ENCODE results near the gene TSPO. TPM values are rescaled to one million over a fixed set of nuclear protein-coding genes. Genes with fewer than 3 reads are reported as not detected.
"Not testable (repeated sequence)": the region's sequence is repeated elsewhere in the genome, so short reads cannot be mapped to it uniquely, and the experiment has no call there.

Gene TSPO
- polyA plus RNA-seq, 1 of the 3 experiments (the other 2 are of a cell fraction), result 156 TPM

DNA sequence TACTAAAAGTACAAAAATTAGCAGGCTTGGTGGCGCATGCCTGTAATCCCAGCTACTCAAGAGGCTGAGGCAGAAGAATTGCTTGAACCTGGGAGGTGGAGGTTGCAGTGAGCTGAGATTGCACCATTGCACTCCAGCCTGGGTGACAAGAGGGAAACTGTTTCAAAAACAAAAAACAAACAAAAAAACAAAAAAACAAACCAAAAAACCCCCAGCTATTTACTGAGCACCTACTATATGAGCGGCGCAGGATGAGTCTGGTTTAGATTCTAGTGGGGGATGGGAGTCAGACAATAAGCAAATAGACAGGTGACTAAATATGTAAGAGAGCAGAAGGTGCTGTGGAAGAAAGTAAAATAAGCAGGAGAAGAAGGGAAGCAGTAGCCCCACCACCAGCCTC, 46.4 kb upstream of the TSPO start:
- H3K36me3 ChIP-seq (replicated peaks in 1 of 2; ENCODE audit: control insufficient read depth in 1 of 2, insufficient read depth in 2 of 2, low read length in 1 of 2); H3F3A ChIP-seq (replicated peaks; ENCODE audit: insufficient read depth); H4K20me1 ChIP-seq (ENCODE audit: insufficient read depth); H3K4me2 ChIP-seq; H2AFZ ChIP-seq (ENCODE audit: low read depth); H3K79me2 ChIP-seq (ENCODE audit: insufficient read depth); H3K27ac ChIP-seq (ENCODE audit: low read depth in 2 of 2, low read length in 1 of 2); H3K9ac ChIP-seq; H3K9me3 ChIP-seq; DNase-seq; POLR2A ChIA-PET; H3K9me2 ChIP-seq; CTCF ChIA-PET; H3K4me1 ChIP-seq (ENCODE audit: control insufficient read depth in 1 of 2, insufficient read depth in 2 of 2, low read depth in 1 of 2, low read length in 1 of 2); H3K27me3 ChIP-seq (ENCODE audit: insufficient read depth); H3K4me3 ChIP-seq (ENCODE audit: low read depth in 2 of 2, low read length in 1 of 2): not testable (repeated sequence)
- WGBS (ENCODE audit: low lambda C conversion rate), result 96% methylated on average over 3 of the region's 3 CpGs

DNA sequence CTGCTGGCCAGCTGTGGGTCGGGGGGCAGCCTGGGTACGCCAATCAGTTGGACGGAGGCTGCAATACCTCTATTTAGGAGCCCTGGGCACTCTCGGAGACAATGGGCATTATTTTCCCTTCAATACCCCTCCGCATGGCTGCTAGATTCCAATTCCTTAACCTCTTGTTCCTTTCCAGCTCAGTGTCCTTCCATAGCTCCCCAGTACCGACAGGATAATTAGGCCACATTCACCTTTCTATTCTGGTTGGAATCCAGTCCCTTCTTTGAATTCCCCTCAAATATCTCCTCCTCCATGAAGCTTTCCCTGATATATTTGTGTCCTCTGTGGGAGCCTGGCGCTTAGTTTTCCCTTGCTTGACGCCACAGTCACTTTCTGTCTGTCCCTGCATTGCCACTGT, 45.1 kb upstream of the TSPO start:
- WGBS (ENCODE audit: low lambda C conversion rate), result 89% methylated on average over 7 of the region's 8 CpGs
- no peaks in the 10 kb centered on the region for H3K9me3 ChIP-seq

GRCh38 chr22:43109511-43109910, 41.8 kb upstream of the TSPO start:
- H3K4me1 ChIP-seq (ENCODE audit: control insufficient read depth in 1 of 2, insufficient read depth in 2 of 2, low read depth in 1 of 2, low read length in 1 of 2), result no peaks in the 10 kb centered on the region; a peak in 1 of 4 replicates
- H3K4me3 ChIP-seq (ENCODE audit: low read depth in 2 of 2, low read length in 1 of 2), result no peak overlapping the region
- no peak overlapping the region for H3K4me2 ChIP-seq
- no peaks in the 10 kb centered on the region for H3K36me3 ChIP-seq (replicated peaks in 1 of 2; ENCODE audit: control insufficient read depth in 1 of 2, insufficient read depth in 2 of 2, low read length in 1 of 2)
- no peak for DNase-seq
- no peaks in the 10 kb centered on the region for H3K79me2 ChIP-seq (ENCODE audit: insufficient read depth)
- H4K20me1 ChIP-seq (ENCODE audit: insufficient read depth), result no peaks in the 10 kb centered on the region
- POLR2A ChIA-PET, result no interaction called here
- no peaks in the 10 kb centered on the region for H3K9me2 ChIP-seq
- no peak overlapping the region for H3K9ac ChIP-seq
- no peaks in the 10 kb centered on the region for H3F3A ChIP-seq (replicated peaks; ENCODE audit: insufficient read depth)
- CTCF ChIA-PET, result interaction anchor here (1.7 kb wide), 1 partner anchor 8 kb away, joined by 5 read pairs; no protein-coding TSS in a partner anchor
- H3K9me3 ChIP-seq, result no peaks in the 10 kb centered on the region
- WGBS (ENCODE audit: low lambda C conversion rate), result 89% methylated on average over 2 of the region's 5 CpGs
- TF ChIP-seq USF1 (IDR thresholded peaks at IDR 0.05; ENCODE audit: borderline replicate concordance, low read depth) (no peak), SMC3 (IDR thresholded peaks at IDR 0.05; ENCODE audit: low read depth, low read length) (no peak), FOSL2 (IDR thresholded peaks at IDR 0.05; ENCODE audit: borderline replicate concordance, low read depth) (no peak), ELF1 (IDR thresholded peaks at IDR 0.05) (no peak), NRF1 (IDR thresholded peaks at IDR 0.05; ENCODE audit: low read depth, low read length) (no peak), FOXM1 (IDR thresholded peaks at IDR 0.05; ENCODE audit: low read depth) (no peak)
- TF ChIP-seq, protein P1, sequence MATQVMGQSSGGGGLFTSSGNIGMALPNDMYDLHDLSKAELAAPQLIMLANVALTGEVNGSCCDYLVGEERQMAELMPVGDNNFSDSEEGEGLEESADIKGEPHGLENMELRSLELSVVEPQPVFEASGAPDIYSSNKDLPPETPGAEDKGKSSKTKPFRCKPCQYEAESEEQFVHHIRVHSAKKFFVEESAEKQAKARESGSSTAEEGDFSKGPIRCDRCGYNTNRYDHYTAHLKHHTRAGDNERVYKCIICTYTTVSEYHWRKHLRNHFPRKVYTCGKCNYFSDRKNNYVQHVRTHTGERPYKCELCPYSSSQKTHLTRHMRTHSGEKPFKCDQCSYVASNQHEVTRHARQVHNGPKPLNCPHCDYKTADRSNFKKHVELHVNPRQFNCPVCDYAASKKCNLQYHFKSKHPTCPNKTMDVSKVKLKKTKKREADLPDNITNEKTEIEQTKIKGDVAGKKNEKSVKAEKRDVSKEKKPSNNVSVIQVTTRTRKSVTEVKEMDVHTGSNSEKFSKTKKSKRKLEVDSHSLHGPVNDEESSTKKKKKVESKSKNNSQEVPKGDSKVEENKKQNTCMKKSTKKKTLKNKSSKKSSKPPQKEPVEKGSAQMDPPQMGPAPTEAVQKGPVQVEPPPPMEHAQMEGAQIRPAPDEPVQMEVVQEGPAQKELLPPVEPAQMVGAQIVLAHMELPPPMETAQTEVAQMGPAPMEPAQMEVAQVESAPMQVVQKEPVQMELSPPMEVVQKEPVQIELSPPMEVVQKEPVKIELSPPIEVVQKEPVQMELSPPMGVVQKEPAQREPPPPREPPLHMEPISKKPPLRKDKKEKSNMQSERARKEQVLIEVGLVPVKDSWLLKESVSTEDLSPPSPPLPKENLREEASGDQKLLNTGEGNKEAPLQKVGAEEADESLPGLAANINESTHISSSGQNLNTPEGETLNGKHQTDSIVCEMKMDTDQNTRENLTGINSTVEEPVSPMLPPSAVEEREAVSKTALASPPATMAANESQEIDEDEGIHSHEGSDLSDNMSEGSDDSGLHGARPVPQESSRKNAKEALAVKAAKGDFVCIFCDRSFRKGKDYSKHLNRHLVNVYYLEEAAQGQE (IDR thresholded peaks at IDR 0.05; ENCODE audit: low read depth, low read length), result no peak
- no peak overlapping the region for H3K27ac ChIP-seq (ENCODE audit: low read depth in 2 of 2, low read length in 1 of 2)
- H2AFZ ChIP-seq (ENCODE audit: low read depth), result no peak overlapping the region
- H3K27me3 ChIP-seq (ENCODE audit: insufficient read depth), result no peaks in the 10 kb centered on the region

More for the DNA sequence above, 45.1 kb upstream of the TSPO start:
- Histone ChIP-seq H3K27ac (ENCODE audit: low read depth in 2 of 2, low read length in 1 of 2) (no peak overlapping the region), H3K79me2 (ENCODE audit: insufficient read depth) (no peaks in the 10 kb centered on the region), H3K4me3 (ENCODE audit: low read depth in 2 of 2, low read length in 1 of 2) (no peak overlapping the region), H3K9ac (no peak overlapping the region), H4K20me1 (ENCODE audit: insufficient read depth) (no peaks in the 10 kb centered on the region), H3K27me3 (ENCODE audit: insufficient read depth) (no peaks in the 10 kb centered on the region), H3F3A (replicated peaks; ENCODE audit: insufficient read depth) (no peaks in the 10 kb centered on the region), H3K4me2 (no peak overlapping the region), H3K36me3 (replicated peaks in 1 of 2; ENCODE audit: control insufficient read depth in 1 of 2, insufficient read depth in 2 of 2, low read length in 1 of 2) (no peaks in the 10 kb centered on the region), H3K4me1 (ENCODE audit: control insufficient read depth in 1 of 2, insufficient read depth in 2 of 2, low read depth in 1 of 2, low read length in 1 of 2) (peaks cover 0 to 6% of the 10 kb centered on the region in 2 experiments; a peak in 1 of 4 replicates), H2AFZ (ENCODE audit: low read depth) (no peak overlapping the region), H3K9me2 (no peaks in the 10 kb centered on the region)
- POLR2A ChIA-PET, result no interaction called here
- CTCF ChIA-PET, result no interaction called here
- DNase-seq, result no peak
- TF ChIP-seq MAX (IDR thresholded peaks at IDR 0.05; ENCODE audit: low read depth) (no peak), RXRA (IDR thresholded peaks at IDR 0.05; ENCODE audit: borderline replicate concordance, low read depth) (no peak), SIN3A (IDR thresholded peaks at IDR 0.05; ENCODE audit: borderline replicate concordance, low read depth, low read length) (no peak), GATA2 (CRISPR knock-in tag; IDR thresholded peaks at IDR 0.05) (no peak), FOXJ3 (CRISPR knock-in tag; IDR thresholded peaks at IDR 0.05) (no peak), YY1 (IDR thresholded peaks at IDR 0.05; ENCODE audit: low read depth) (no peak), SMC3 (IDR thresholded peaks at IDR 0.05; ENCODE audit: low read depth, low read length) (no peak), JUND (IDR thresholded peaks at IDR 0.05) (no peak), RFX5 (IDR thresholded peaks at IDR 0.05; ENCODE audit: low read length) (no peak), TEAD4 (IDR thresholded peaks at IDR 0.05; ENCODE audit: borderline replicate concordance, insufficient read depth) (no peak), RAD21 (IDR thresholded peaks at IDR 0.05; ENCODE audit: low read length) (no peak), ELF1 (IDR thresholded peaks at IDR 0.05) (no peak)
- TF ChIP-seq, protein P2, sequence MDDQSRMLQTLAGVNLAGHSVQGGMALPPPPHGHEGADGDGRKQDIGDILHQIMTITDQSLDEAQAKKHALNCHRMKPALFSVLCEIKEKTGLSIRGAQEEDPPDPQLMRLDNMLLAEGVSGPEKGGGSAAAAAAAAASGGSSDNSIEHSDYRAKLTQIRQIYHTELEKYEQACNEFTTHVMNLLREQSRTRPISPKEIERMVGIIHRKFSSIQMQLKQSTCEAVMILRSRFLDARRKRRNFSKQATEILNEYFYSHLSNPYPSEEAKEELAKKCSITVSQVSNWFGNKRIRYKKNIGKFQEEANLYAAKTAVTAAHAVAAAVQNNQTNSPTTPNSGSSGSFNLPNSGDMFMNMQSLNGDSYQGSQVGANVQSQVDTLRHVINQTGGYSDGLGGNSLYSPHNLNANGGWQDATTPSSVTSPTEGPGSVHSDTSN (IDR thresholded peaks at IDR 0.05), result no peak
- TF ChIP-seq, protein P3, sequence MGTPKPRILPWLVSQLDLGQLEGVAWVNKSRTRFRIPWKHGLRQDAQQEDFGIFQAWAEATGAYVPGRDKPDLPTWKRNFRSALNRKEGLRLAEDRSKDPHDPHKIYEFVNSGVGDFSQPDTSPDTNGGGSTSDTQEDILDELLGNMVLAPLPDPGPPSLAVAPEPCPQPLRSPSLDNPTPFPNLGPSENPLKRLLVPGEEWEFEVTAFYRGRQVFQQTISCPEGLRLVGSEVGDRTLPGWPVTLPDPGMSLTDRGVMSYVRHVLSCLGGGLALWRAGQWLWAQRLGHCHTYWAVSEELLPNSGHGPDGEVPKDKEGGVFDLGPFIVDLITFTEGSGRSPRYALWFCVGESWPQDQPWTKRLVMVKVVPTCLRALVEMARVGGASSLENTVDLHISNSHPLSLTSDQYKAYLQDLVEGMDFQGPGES (IDR thresholded peaks at IDR 0.05; ENCODE audit: low read depth, low read length), result no peak

Measured in SK-N-SH (cell line).